HCT116 (cell line): ENCODE results near the gene ACOXL. TPM values are rescaled to one million over a fixed set of nuclear protein-coding genes. Genes with fewer than 3 reads are reported as not detected.

Experiments
- ATAC-seq: fragments of 200-7000 bp; cut with Tn5 transposase; 2 replicates; pipeline ENCODE4 v1.9.1; 2020; ENCODE audit warnings: mild to moderate bottlenecking, moderate library complexity
- BruUV-seq: library from RNA; stranded (reverse); fragments of 400-500 nt; replicated peaks from 2 replicates; lab custom pipeline; 2021; lab: Mats Ljungman, UMichigan
- CTCF ChIA-PET: fragments of 300-600 bp; sonication (Branson Sonifier 250); formaldehyde crosslinking; loops from one replicate; lab custom pipeline; 2021; ENCODE audit warnings: antibody characterized with exemption; lab: Charles Lee
- POLR2A ChIA-PET: fragments of 300-600, 350-600 bp; sonication (Branson Sonifier 250); formaldehyde crosslinking; loops from one replicate; lab custom pipeline; 2021; ENCODE audit warnings: antibody characterized with exemption; lab: Charles Lee
- RAD21 ChIA-PET, 2 experiments: fragments of 300-600 bp; sonication (Branson Sonifier 250); formaldehyde crosslinking; loops; one replicate each; lab custom pipeline; 2023; ENCODE audit warnings: low total read pairs in 2 of 2; ENCODE audit not compliant: uncharacterized antibody in 2 of 2, unreplicated experiment in 2 of 2, low non-redundant PET in 1 of 2; lab: Charles Lee
- DNase-seq: peaks from one replicate; pipeline ENCODE4 v3.0.0-alpha.2; 2010; ENCODE audit warnings: low read depth, low spot score
- H2AFZ ChIP-seq: fragments of 200-600 bp; shearing (Covaris generic), sonication (generic); 2 replicates; pipeline ENCODE4 v1.6.1; 2017; ENCODE audit warnings: low read depth, mixed run types, mixed read lengths, antibody characterized with exemption, low read length; ENCODE audit not compliant: poor library complexity, severe bottlenecking
- H3K27ac ChIP-seq: 2 replicates; pipeline ENCODE4 v1.5.1; 2012; ENCODE audit warnings: low read depth, low read length
- H3K27me3 ChIP-seq: fragments of 200-600 bp; sonication (generic); 2 replicates; pipeline ENCODE4 v1.6.1; 2016; ENCODE audit warnings: mixed run types, low read length, mixed read lengths; ENCODE audit not compliant: insufficient read depth
- H3K36me3 ChIP-seq, 2 experiments: fragments of 200-500 bp in 1 of 2; fragments of 200-600 bp in 1 of 2; sonication (Bioruptor generic) in 1 of 2; sonication (generic) in 1 of 2; 2 replicates each; pipeline versions ENCODE4 v1.5.1 to v1.6.1; 2014 to 2016; ENCODE audit warnings: low read length in 2 of 2, inconsistent platforms in 1 of 2, mixed read lengths in 1 of 2, mixed run types in 1 of 2; ENCODE audit not compliant: insufficient read depth in 2 of 2, control insufficient read depth in 1 of 2
- H3K4me1 ChIP-seq, 2 experiments: fragments of 200-600 bp in 1 of 2; sonication (generic) in 1 of 2; 2 replicates each; pipeline versions ENCODE4 v1.5.1 to v1.6.1; 2012 to 2017; ENCODE audit warnings: low read length in 2 of 2, inconsistent platforms in 1 of 2, mild to moderate bottlenecking in 1 of 2, mixed read lengths in 1 of 2, mixed run types in 1 of 2, moderate library complexity in 1 of 2; ENCODE audit not compliant: insufficient read depth in 2 of 2, control insufficient read depth in 1 of 2
- H3K4me2 ChIP-seq: fragments of 200-600 bp; sonication (generic); 2 replicates; pipeline ENCODE4 v1.6.1; 2017; ENCODE audit warnings: mixed run types, low read length, mixed read lengths
- H3K4me3 ChIP-seq, 2 experiments: fragments of 200-600 bp in 1 of 2; sonication (generic) in 1 of 2; replicated peaks in 1 of 2; 2 replicates each; pipeline ENCODE4 v1.5.1; 2011 to 2016; ENCODE audit warnings: low read length in 2 of 2, control low read depth in 1 of 2, low read depth in 1 of 2, mild to moderate bottlenecking in 1 of 2, mixed read lengths in 1 of 2, mixed run types in 1 of 2
- H3K79me2 ChIP-seq: fragments of 200-600 bp; sonication (generic); 2 replicates; pipeline ENCODE4 v1.6.1; 2017; ENCODE audit warnings: mild to moderate bottlenecking, mixed run types, low read length, moderate library complexity, mixed read lengths; ENCODE audit not compliant: insufficient read depth
- H3K9ac ChIP-seq: fragments of 200-600 bp; sonication (generic); 2 replicates; pipeline ENCODE4 v1.6.1; 2016; ENCODE audit warnings: low read length, mixed read lengths
- H3K9me2 ChIP-seq: fragments of 200-600 bp; sonication (generic), shearing (Covaris generic); 2 replicates; pipeline ENCODE4 v1.6.1; 2017; ENCODE audit warnings: mixed run types, mild to moderate bottlenecking, moderate library complexity; ENCODE audit not compliant: insufficient read depth
- H3K9me3 ChIP-seq, 2 experiments: fragments of 200-500 bp in 1 of 2; fragments of 200-600 bp in 1 of 2; sonication (Bioruptor generic) in 1 of 2; sonication (generic) in 1 of 2; 2 replicates each; pipeline ENCODE4 v1.6.1; 2014 to 2017; ENCODE audit warnings: low read length in 2 of 2, mixed read lengths in 2 of 2, inconsistent platforms in 1 of 2, low read depth in 1 of 2, mild to moderate bottlenecking in 1 of 2, mixed run types in 1 of 2, moderate library complexity in 1 of 2; ENCODE audit not compliant: control insufficient read depth in 1 of 2, insufficient read depth in 1 of 2
- H4K20me1 ChIP-seq: fragments of 200-600 bp; sonication (generic), shearing (Covaris generic); 2 replicates; pipeline ENCODE4 v1.6.1; 2017; ENCODE audit warnings: mixed run types, mild to moderate bottlenecking, moderate library complexity; ENCODE audit not compliant: insufficient read depth
- CBX3 ChIP-seq: IDR thresholded peaks from 2 replicates; pipeline ENCODE4 v1.6.1; 2012; ENCODE audit warnings: low read depth
- CEBPB ChIP-seq: IDR thresholded peaks from 2 replicates; pipeline ENCODE4 v1.6.1; 2012; ENCODE audit warnings: low read depth
- EGR1 ChIP-seq: IDR thresholded peaks from 2 replicates; pipeline ENCODE4 v1.6.1; 2012; ENCODE audit warnings: low read depth
- EZH2phosphoT487 ChIP-seq: fragments of 200-600 bp; IDR thresholded peaks from 2 replicates; pipeline ENCODE4 v1.6.1; 2018; ENCODE audit warnings: antibody characterized with exemption, borderline replicate concordance
- POLR2A ChIP-seq: IDR thresholded peaks from 2 replicates; pipeline ENCODE4 v1.7.0; 2011; ENCODE audit warnings: borderline replicate concordance; ENCODE audit not compliant: insufficient read depth, insufficient read length; ENCODE audit errors: extremely low read depth
- SP1 ChIP-seq: IDR thresholded peaks from 2 replicates; pipeline ENCODE4 v1.6.1; 2012; ENCODE audit warnings: low read depth
- SRF ChIP-seq: IDR thresholded peaks from 2 replicates; pipeline ENCODE4 v1.6.1; 2012; ENCODE audit warnings: low read depth
- TCF7L2 ChIP-seq: IDR thresholded peaks from 2 replicates; pipeline ENCODE4 v1.7.0; 2011; ENCODE audit warnings: borderline replicate concordance, inconsistent platforms; ENCODE audit not compliant: insufficient read depth, insufficient read length; ENCODE audit errors: extremely low read depth
- ZNF274 ChIP-seq: fragments of 200-500 bp; sonication (Bioruptor generic); IDR thresholded peaks from 2 replicates; pipeline ENCODE4 v1.6.1; 2014; ENCODE audit warnings: mild to moderate bottlenecking, low read depth, low read length, inconsistent platforms
- intact Hi-C: fragments of 100-400 bp; cut with micrococcal nuclease; formaldehyde crosslinking; loops from 2 replicates; pipeline ENCODE4 v1.10.0; 2022
- total RNA-seq: library from RNA; stranded (reverse); gene quantifications from one replicate; pipeline ENCODE4 v1.2.1, GENCODE V29; 2021; ENCODE audit not compliant: unreplicated experiment
- TF ChIP-seq, protein P1 (sequence below): IDR thresholded peaks from 2 replicates; pipeline ENCODE4 v1.6.1; 2012
- TF ChIP-seq, protein P2 (sequence below), 3 experiments: fragments of 200-600 bp in 1 of 3; sonication (generic) in 1 of 3; IDR thresholded peaks in 2 of 3; conservative IDR thresholded peaks in 1 of 3; 2 replicates each; pipeline ENCODE4 v1.5.1; 2012 to 2017; ENCODE audit warnings: low read depth in 2 of 3, low read length in 2 of 3, antibody characterized with exemption in 1 of 3, borderline replicate concordance in 1 of 3, control low read depth in 1 of 3, mild to moderate bottlenecking in 1 of 3, mixed read lengths in 1 of 3, mixed run types in 1 of 3, moderate library complexity in 1 of 3; ENCODE audit not compliant: insufficient read depth in 1 of 3

The ACOXL gene
- total RNA-seq, 1 experiment from 2014 or later = 5.5 TPM

DNA sequence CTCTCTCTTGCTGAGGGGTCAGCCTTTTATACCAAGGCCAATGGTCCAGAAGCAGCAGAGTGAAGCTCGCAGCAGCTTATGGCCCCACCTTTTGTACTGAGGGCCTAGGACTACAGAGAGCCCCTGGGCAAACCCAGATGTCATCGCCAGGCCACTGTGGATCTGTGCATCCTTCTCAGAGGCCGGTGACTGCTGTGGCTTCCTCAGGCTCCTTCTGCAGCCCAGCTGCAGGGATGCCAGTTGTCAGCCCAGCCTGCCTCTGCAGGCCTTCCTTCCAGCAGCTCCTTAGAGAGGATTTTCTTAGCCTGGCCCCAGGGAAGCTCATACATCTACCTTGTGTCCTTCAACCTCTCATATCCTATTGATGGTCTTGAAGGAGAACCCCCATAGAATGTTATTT is 6.5 kb upstream of the ACOXL start:
- H3K79me2 ChIP-seq = no peaks in the 10 kb centered on the region
- no peaks in the 10 kb centered on the region for H3K27me3 ChIP-seq
- intact Hi-C loops = no loop called here
- H3K4me1 ChIP-seq = no peaks in the 10 kb centered on the region
- no peak for ATAC-seq
- no TSS peak for BruUV-seq
- H3K27ac ChIP-seq = no peak overlapping the region
- H3K9ac ChIP-seq = no peak overlapping the region
- TF ChIP-seq CEBPB (no peak), TCF7L2 (no peak), SRF (no peak), SP1 (no peak), ZNF274 (no peak), POLR2A (no peak), EGR1 (no peak), EZH2phosphoT487 (no peak), CBX3 (no peak)
- TF ChIP-seq, protein P1, sequence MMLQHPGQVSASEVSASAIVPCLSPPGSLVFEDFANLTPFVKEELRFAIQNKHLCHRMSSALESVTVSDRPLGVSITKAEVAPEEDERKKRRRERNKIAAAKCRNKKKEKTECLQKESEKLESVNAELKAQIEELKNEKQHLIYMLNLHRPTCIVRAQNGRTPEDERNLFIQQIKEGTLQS = no peak
- TF ChIP-seq, protein P2, sequence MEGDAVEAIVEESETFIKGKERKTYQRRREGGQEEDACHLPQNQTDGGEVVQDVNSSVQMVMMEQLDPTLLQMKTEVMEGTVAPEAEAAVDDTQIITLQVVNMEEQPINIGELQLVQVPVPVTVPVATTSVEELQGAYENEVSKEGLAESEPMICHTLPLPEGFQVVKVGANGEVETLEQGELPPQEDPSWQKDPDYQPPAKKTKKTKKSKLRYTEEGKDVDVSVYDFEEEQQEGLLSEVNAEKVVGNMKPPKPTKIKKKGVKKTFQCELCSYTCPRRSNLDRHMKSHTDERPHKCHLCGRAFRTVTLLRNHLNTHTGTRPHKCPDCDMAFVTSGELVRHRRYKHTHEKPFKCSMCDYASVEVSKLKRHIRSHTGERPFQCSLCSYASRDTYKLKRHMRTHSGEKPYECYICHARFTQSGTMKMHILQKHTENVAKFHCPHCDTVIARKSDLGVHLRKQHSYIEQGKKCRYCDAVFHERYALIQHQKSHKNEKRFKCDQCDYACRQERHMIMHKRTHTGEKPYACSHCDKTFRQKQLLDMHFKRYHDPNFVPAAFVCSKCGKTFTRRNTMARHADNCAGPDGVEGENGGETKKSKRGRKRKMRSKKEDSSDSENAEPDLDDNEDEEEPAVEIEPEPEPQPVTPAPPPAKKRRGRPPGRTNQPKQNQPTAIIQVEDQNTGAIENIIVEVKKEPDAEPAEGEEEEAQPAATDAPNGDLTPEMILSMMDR (IDR thresholded peaks at IDR 0.05 in 2 of 3, conservative IDR thresholded peaks at IDR 0.05 in 1 of 3; ENCODE audit: borderline replicate concordance in 1 of 3, insufficient read depth in 1 of 3, low read depth in 2 of 3, low read length in 2 of 3) = no peak
- CTCF ChIA-PET = no interaction called here
- POLR2A ChIA-PET = no interaction called here
- no peaks in the 10 kb centered on the region for H3K36me3 ChIP-seq
- RAD21 ChIA-PET = no interaction called here
- H3K4me3 ChIP-seq = no peak overlapping the region
- H2AFZ ChIP-seq = no peak overlapping the region
- H4K20me1 ChIP-seq = no peaks in the 10 kb centered on the region
- H3K9me3 ChIP-seq = no peaks in the 10 kb centered on the region
- no peaks in the 10 kb centered on the region for H3K9me2 ChIP-seq
- H3K4me2 ChIP-seq = no peak overlapping the region
- no peak for DNase-seq
